ENCODE data around the gene ZRANB2.

The ZRANB2 gene

DNA sequence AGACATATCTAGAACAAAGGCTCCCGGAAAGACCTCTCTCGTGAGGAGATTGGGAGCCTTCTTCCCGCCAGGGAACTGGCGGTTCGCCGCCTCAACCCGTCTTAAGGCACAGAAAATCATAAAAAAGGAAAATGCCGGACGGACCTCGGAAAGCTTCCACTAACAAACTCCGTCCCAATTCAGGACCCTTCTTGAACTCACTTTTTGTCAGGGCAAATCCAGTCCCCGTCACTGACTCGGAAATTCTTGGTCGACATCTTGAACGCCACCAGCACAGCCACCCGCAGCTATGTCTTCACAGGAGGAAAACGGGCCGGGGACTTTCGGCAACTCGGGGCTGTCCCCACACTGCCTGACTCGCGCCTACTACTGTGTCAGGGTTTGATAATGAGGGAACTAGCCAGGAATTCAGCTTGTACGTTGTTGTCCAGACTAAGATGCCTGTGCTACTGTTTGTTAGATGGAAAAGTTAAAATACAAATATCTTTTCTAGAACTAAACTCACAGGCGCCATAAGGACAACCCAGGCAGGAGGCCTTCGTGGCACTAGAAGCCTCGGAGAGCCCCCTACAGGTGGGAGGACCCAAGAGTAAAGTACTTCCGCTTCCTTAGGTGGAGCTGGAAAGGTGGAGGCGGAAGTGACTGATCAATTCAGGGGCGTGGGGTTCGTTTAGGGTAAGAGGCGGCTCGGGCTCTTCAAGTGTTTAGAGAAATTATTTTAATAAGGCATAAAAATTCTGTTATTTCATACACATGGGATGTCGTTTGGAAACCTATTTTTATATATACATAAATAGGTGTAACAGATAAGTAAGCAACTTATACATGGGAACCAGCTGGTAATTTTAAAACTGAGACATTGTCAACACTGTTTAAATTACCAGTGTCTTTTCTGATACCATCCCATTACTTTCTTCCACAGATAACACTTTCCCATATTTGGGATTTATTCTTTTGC is at the start of gene ZRANB2 (continued):
- no peak for TF ChIP-seq ZNF426 (tag by site-specific recombination; IDR thresholded peaks at IDR 0.05)
- 0 out of 2 replicates have a peak, but pooled peaks have one; percentile 25 for TF ChIP-seq EGR2 (tag by site-specific recombination; IDR thresholded peaks at IDR 0.05; ENCODE audit: low read depth)
- TF ChIP-seq, protein P1, sequence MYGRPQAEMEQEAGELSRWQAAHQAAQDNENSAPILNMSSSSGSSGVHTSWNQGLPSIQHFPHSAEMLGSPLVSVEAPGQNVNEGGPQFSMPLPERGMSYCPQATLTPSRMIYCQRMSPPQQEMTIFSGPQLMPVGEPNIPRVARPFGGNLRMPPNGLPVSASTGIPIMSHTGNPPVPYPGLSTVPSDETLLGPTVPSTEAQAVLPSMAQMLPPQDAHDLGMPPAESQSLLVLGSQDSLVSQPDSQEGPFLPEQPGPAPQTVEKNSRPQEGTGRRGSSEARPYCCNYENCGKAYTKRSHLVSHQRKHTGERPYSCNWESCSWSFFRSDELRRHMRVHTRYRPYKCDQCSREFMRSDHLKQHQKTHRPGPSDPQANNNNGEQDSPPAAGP (tag by site-specific recombination; IDR thresholded peaks at IDR 0.05) = 0 out of 2 replicates have a peak, but pooled peaks have one; percentile 32
- TF ChIP-seq, protein P2, sequence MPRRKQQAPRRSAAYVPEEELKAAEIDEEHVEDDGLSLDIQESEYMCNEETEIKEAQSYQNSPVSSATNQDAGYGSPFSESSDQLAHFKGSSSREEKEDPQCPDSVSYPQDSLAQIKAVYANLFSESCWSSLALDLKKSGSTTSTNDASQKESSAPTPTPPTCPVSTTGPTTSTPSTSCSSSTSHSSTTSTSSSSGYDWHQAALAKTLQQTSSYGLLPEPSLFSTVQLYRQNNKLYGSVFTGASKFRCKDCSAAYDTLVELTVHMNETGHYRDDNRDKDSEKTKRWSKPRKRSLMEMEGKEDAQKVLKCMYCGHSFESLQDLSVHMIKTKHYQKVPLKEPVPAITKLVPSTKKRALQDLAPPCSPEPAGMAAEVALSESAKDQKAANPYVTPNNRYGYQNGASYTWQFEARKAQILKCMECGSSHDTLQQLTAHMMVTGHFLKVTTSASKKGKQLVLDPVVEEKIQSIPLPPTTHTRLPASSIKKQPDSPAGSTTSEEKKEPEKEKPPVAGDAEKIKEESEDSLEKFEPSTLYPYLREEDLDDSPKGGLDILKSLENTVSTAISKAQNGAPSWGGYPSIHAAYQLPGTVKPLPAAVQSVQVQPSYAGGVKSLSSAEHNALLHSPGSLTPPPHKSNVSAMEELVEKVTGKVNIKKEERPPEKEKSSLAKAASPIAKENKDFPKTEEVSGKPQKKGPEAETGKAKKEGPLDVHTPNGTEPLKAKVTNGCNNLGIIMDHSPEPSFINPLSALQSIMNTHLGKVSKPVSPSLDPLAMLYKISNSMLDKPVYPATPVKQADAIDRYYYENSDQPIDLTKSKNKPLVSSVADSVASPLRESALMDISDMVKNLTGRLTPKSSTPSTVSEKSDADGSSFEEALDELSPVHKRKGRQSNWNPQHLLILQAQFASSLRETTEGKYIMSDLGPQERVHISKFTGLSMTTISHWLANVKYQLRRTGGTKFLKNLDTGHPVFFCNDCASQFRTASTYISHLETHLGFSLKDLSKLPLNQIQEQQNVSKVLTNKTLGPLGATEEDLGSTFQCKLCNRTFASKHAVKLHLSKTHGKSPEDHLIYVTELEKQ (tag by site-specific recombination; IDR thresholded peaks at IDR 0.05; ENCODE audit: borderline replicate concordance) = no peak
- TF ChIP-seq ZNF843 (tag by site-specific recombination; IDR thresholded peaks at IDR 0.05) = peak; percentile 25
- TF ChIP-seq YY2 (tag by site-specific recombination; IDR thresholded peaks at IDR 0.05) = peak; percentile 64; the same call in 1 of the 2 replicates
- TF ChIP-seq, protein P3, sequence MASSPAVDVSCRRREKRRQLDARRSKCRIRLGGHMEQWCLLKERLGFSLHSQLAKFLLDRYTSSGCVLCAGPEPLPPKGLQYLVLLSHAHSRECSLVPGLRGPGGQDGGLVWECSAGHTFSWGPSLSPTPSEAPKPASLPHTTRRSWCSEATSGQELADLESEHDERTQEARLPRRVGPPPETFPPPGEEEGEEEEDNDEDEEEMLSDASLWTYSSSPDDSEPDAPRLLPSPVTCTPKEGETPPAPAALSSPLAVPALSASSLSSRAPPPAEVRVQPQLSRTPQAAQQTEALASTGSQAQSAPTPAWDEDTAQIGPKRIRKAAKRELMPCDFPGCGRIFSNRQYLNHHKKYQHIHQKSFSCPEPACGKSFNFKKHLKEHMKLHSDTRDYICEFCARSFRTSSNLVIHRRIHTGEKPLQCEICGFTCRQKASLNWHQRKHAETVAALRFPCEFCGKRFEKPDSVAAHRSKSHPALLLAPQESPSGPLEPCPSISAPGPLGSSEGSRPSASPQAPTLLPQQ (tag by site-specific recombination; IDR thresholded peaks at IDR 0.05) = peak; percentile 50; the same call in 1 of the 2 replicates
- TF ChIP-seq ZNF791 (tag by site-specific recombination; IDR thresholded peaks at IDR 0.05) = no peak
- no peak for TF ChIP-seq HOXD13 (CRISPR knock-in tag; IDR thresholded peaks at IDR 0.05; ENCODE audit: borderline replicate concordance)
- TF ChIP-seq GLI4 (tag by site-specific recombination; IDR thresholded peaks at IDR 0.05) = no peak
- no peak for TF ChIP-seq ZNF549 (tag by site-specific recombination; IDR thresholded peaks at IDR 0.05)
- no peak for TF ChIP-seq ZNF664 (tag by site-specific recombination; IDR thresholded peaks at IDR 0.05)
- TF ChIP-seq TCF7L2 (IDR thresholded peaks at IDR 0.05; ENCODE audit: borderline replicate concordance, low read depth, low read length) = no peak
- TF ChIP-seq ZFP3 (tag by site-specific recombination; IDR thresholded peaks at IDR 0.05; ENCODE audit: low read depth) = no peak
- TF ChIP-seq ZFP37 (tag by site-specific recombination; IDR thresholded peaks at IDR 0.05) = peak; percentile 17; the same call in 1 of the 2 replicates
- TF ChIP-seq ZNF596 (tag by site-specific recombination; IDR thresholded peaks at IDR 0.05) = no peak
- no peak for TF ChIP-seq ZNF121 (tag by site-specific recombination; IDR thresholded peaks at IDR 0.05)
- no peak for TF ChIP-seq ZNF416 (tag by site-specific recombination; IDR thresholded peaks at IDR 0.05)
- TF ChIP-seq ZNF785 (tag by site-specific recombination; IDR thresholded peaks at IDR 0.05) = no peak
- TF ChIP-seq ZNF202 (tag by site-specific recombination; IDR thresholded peaks at IDR 0.05; ENCODE audit: borderline replicate concordance) = no peak
- no peak for TF ChIP-seq ZNF214 (tag by site-specific recombination; IDR thresholded peaks at IDR 0.05; ENCODE audit: borderline replicate concordance)
- TF ChIP-seq ZNF169 (tag by site-specific recombination; IDR thresholded peaks at IDR 0.05) = no peak
- TF ChIP-seq ZNF514 (tag by site-specific recombination; IDR thresholded peaks at IDR 0.05) = no peak
- no peak for TF ChIP-seq ZBTB1 (tag by site-specific recombination; IDR thresholded peaks at IDR 0.05)
- no peak for TF ChIP-seq ZNF146 (tag by site-specific recombination; IDR thresholded peaks at IDR 0.05)
- TF ChIP-seq IKZF3 (tag by site-specific recombination; IDR thresholded peaks at IDR 0.05) = no peak
- no peak for TF ChIP-seq KLF1 (tag by site-specific recombination; IDR thresholded peaks at IDR 0.05)
- TF ChIP-seq, protein P4, sequence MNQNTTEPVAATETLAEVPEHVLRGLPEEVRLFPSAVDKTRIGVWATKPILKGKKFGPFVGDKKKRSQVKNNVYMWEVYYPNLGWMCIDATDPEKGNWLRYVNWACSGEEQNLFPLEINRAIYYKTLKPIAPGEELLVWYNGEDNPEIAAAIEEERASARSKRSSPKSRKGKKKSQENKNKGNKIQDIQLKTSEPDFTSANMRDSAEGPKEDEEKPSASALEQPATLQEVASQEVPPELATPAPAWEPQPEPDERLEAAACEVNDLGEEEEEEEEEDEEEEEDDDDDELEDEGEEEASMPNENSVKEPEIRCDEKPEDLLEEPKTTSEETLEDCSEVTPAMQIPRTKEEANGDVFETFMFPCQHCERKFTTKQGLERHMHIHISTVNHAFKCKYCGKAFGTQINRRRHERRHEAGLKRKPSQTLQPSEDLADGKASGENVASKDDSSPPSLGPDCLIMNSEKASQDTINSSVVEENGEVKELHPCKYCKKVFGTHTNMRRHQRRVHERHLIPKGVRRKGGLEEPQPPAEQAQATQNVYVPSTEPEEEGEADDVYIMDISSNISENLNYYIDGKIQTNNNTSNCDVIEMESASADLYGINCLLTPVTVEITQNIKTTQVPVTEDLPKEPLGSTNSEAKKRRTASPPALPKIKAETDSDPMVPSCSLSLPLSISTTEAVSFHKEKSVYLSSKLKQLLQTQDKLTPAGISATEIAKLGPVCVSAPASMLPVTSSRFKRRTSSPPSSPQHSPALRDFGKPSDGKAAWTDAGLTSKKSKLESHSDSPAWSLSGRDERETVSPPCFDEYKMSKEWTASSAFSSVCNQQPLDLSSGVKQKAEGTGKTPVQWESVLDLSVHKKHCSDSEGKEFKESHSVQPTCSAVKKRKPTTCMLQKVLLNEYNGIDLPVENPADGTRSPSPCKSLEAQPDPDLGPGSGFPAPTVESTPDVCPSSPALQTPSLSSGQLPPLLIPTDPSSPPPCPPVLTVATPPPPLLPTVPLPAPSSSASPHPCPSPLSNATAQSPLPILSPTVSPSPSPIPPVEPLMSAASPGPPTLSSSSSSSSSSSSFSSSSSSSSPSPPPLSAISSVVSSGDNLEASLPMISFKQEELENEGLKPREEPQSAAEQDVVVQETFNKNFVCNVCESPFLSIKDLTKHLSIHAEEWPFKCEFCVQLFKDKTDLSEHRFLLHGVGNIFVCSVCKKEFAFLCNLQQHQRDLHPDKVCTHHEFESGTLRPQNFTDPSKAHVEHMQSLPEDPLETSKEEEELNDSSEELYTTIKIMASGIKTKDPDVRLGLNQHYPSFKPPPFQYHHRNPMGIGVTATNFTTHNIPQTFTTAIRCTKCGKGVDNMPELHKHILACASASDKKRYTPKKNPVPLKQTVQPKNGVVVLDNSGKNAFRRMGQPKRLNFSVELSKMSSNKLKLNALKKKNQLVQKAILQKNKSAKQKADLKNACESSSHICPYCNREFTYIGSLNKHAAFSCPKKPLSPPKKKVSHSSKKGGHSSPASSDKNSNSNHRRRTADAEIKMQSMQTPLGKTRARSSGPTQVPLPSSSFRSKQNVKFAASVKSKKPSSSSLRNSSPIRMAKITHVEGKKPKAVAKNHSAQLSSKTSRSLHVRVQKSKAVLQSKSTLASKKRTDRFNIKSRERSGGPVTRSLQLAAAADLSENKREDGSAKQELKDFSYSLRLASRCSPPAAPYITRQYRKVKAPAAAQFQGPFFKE (tag by site-specific recombination; IDR thresholded peaks at IDR 0.05; ENCODE audit: borderline replicate concordance) = no peak
